ENCODE measurements around the gene SLC2A4RG. TPM values are rescaled to one million over a fixed set of nuclear protein-coding genes. Genes with fewer than 3 reads are reported as not detected.

Gene SLC2A4RG
- total RNA-seq, 2 experiments from 2014 or later, result 38.5 to 39.8 TPM

DNA sequence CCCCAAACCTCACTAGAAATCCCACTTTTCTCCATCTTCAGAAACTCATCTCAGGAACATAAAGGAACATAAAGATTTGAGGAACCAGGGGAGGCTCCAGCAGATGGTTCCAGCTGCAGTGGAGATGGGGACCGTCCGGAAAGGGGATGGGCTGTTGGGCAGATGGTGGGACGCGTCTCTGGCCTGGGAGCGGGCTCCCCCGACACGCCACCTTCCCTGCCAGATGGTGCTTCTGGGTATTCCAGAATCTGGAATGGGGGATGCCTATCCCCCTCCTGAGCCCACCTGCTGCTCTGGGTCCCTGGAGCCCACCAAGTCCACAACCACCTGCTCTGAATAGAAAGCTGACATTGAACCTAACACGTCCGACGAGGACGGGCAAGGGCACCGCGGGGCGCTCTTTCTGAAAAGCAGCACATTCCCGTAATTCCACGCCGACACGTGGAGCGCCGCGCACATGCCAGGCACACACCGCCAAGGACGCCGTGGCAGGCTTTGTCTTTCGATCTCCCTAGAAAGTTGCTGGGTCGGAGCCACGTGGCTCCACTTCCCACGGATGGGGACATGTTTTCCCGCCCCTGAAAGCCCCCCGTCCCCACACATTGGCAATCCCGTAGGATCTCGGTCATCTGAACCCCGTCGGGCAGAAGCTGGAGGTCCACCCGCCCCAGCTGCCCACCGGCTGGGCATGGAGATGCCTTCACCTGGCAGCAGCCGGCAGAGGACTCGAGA is 27.3 kb downstream of the SLC2A4RG start:
- H3K27me3 Mint-ChIP-seq, result no peaks in the 10 kb centered on the region
- DNase-seq (no peak), ATAC-seq (no peak)

DNA sequence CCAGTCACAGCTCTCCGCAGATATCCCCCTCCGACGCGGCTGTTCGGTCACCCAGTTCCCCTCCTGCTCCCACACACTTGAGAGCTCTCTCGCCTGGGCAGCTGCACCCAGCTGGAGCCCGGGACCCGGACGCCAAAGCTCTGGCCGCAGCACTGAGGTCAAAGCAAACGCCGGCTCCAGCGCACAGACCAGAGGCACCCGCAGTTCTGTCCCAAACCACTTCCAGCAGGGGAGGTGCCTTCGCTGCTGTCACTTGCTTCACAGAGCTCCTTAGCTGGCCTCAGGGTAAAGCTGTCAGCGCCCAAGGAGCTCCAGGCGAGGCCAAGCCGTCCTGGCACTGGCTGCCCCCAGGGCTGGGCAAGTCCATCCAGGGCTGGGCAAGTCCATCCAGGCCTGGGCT is 27.9 kb downstream of the SLC2A4RG start:
- ATAC-seq, result no peak
- Mint-ChIP-seq H3K9me3 (no peaks in the 10 kb centered on the region), H3K4me1 (ENCODE audit: low read depth) (no peaks in the 10 kb centered on the region), H3K36me3 (ENCODE audit: low read depth) (no peaks in the 10 kb centered on the region), H3K4me3 (no peak overlapping the region), H3K27me3 (no peaks in the 10 kb centered on the region), H3K27ac (no peak overlapping the region)
- intact Hi-C loops (cut with micrococcal nuclease), result no loop called here
- TF ChIP-seq, protein P1, sequence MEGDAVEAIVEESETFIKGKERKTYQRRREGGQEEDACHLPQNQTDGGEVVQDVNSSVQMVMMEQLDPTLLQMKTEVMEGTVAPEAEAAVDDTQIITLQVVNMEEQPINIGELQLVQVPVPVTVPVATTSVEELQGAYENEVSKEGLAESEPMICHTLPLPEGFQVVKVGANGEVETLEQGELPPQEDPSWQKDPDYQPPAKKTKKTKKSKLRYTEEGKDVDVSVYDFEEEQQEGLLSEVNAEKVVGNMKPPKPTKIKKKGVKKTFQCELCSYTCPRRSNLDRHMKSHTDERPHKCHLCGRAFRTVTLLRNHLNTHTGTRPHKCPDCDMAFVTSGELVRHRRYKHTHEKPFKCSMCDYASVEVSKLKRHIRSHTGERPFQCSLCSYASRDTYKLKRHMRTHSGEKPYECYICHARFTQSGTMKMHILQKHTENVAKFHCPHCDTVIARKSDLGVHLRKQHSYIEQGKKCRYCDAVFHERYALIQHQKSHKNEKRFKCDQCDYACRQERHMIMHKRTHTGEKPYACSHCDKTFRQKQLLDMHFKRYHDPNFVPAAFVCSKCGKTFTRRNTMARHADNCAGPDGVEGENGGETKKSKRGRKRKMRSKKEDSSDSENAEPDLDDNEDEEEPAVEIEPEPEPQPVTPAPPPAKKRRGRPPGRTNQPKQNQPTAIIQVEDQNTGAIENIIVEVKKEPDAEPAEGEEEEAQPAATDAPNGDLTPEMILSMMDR (IDR thresholded peaks at IDR 0.05), result no peak
- CTCF ChIA-PET, result no interaction called here
- no peak for DNase-seq
- POLR2A ChIA-PET, result no interaction called here

More for the DNA sequence above, 27.3 kb downstream of the SLC2A4RG start:
- TF ChIP-seq, protein P1 (IDR thresholded peaks at IDR 0.05), result no peak
- no peaks in the 10 kb centered on the region for H3K9me3 Mint-ChIP-seq
- no peaks in the 10 kb centered on the region for H3K36me3 Mint-ChIP-seq (ENCODE audit: low read depth)
- H3K4me3 Mint-ChIP-seq, result no peak overlapping the region
- H3K4me1 Mint-ChIP-seq (ENCODE audit: low read depth), result no peaks in the 10 kb centered on the region
- CTCF ChIA-PET, result no interaction called here
- no peak overlapping the region for H3K27ac Mint-ChIP-seq
- POLR2A ChIA-PET, result no interaction called here
- intact Hi-C loops (cut with micrococcal nuclease), result no loop called here

DNA sequence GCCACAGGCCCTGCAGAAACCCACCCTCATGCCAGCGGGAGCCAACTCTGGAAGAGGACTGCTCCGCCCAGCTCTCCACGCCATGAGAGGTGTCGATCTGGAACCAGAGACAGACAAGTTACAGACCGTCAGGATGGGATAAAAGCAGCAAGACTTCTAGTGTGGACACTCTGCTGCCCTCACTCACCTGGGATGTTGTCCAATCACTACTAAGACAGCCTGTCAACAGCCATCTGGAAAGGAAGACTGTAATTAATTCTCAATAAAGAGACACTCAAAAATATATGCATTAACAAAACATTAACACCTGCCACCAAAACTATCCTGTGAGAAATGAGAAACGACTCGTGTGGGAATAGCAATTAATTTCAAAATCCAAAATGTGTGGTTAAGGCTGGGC is 28.3 kb downstream of the SLC2A4RG start:
- TF ChIP-seq, protein P1 (IDR thresholded peaks at IDR 0.05), result no peak
- no peak overlapping the region for H3K4me3 Mint-ChIP-seq
- ChIA-PET CTCF (interaction anchor here (0.9 kb wide), 1 partner anchor 9 kb away, joined by 3 read pairs; no protein-coding TSS in a partner anchor), POLR2A (no interaction called here)
- DNase-seq (no peak), ATAC-seq (no peak)
- no peaks in the 10 kb centered on the region for H3K9me3 Mint-ChIP-seq
- no peaks in the 10 kb centered on the region for H3K36me3 Mint-ChIP-seq (ENCODE audit: low read depth)
- no peaks in the 10 kb centered on the region for H3K4me1 Mint-ChIP-seq (ENCODE audit: low read depth)
- intact Hi-C loops (cut with micrococcal nuclease), result no loop called here
- H3K27me3 Mint-ChIP-seq, result no peaks in the 10 kb centered on the region
- H3K27ac Mint-ChIP-seq, result no peak overlapping the region

DNA sequence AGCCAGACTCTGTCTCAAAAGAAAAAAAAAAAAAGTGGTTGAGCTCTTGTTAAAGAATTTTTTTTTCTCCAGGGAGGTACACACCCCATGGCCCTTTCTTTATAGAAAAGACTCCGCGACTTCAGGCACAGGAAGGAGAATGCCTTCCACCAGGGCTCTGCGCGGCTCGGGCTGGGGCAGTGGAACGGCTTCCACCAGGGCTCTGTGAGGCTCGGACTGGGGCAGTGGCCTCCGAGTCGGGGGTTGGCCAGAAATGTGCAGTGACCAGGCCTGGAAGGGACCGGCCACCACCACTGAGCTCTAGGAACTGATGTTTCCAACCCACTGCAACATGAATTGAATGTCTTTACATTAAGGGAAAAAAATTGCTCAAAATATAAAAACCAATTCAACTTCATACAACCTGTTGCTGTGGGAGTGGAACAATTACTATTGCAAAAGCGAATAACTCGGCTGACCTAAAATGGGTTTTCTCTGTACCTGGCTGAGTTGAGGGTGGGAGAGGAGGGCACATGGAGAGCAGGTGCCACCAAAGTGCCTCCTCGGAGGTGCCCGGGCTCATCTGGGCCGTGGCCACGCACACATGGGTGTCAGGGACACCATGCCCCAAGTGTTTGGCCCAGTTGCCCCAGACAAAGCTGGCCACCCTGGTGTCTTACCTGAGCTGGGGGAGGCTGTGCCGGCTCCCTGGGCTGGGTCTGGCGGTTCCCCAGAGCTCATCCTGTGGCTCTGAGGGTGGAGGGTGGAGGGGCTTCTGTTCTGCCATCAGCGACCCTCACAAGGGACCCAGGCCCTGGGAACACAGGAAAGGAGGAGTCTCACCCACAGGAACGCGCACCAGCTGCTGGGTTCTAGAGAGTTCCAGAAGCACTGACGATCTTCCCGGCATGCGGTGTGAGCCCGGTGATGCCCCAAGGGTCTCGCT is 29.3 kb downstream of the SLC2A4RG start:
- no peaks in the 10 kb centered on the region for H3K9me3 Mint-ChIP-seq
- H3K27ac Mint-ChIP-seq, result no peak overlapping the region
- TF ChIP-seq, protein P1 (IDR thresholded peaks at IDR 0.05), result no peak
- POLR2A ChIA-PET, result interaction anchor here (0.9 kb wide), 1 partner anchor 31 kb away, joined by 3 read pairs; no protein-coding TSS in a partner anchor
- H3K4me1 Mint-ChIP-seq (ENCODE audit: low read depth), result no peaks in the 10 kb centered on the region
- no peak overlapping the region for H3K4me3 Mint-ChIP-seq
- no peaks in the 10 kb centered on the region for H3K27me3 Mint-ChIP-seq
- H3K36me3 Mint-ChIP-seq (ENCODE audit: low read depth), result no peaks in the 10 kb centered on the region
- DNase-seq (no peak), ATAC-seq (no peak)
- CTCF ChIA-PET, result interaction anchor here (0.9 to 2.0 kb wide), 2 partner anchors 10 to 17 kb away, joined by 3 to 7 read pairs; no protein-coding TSS in a partner anchor
- intact Hi-C loops (cut with micrococcal nuclease), result no loop called here

Data from activated CD8-positive, alpha-beta T cell treated with anti-CD3 and anti-CD28 coated beads for 36 hours (primary cell).